ENCODE data around the gene LAMA1.

DNA sequence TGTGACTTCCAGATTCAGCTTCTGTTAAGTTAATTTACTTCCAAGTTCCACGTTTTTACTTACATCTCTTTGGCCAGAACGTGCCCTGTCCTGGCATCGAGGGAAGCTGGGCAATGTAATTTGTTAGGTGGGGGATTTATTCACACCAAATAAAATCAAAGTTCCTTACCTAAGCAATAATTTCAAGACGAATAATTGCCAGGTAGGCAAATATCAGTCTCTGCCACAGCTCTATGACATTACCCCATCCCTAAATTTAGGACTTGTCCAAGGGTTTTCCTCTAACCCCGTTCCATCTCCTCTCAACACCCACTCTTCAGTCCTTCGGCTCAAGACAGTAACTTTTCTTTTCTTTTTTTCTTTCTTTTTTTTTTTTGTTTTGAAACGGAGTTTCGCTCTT, 38.3 kb upstream of the LAMA1 start:
- TF ChIP-seq, protein P1, sequence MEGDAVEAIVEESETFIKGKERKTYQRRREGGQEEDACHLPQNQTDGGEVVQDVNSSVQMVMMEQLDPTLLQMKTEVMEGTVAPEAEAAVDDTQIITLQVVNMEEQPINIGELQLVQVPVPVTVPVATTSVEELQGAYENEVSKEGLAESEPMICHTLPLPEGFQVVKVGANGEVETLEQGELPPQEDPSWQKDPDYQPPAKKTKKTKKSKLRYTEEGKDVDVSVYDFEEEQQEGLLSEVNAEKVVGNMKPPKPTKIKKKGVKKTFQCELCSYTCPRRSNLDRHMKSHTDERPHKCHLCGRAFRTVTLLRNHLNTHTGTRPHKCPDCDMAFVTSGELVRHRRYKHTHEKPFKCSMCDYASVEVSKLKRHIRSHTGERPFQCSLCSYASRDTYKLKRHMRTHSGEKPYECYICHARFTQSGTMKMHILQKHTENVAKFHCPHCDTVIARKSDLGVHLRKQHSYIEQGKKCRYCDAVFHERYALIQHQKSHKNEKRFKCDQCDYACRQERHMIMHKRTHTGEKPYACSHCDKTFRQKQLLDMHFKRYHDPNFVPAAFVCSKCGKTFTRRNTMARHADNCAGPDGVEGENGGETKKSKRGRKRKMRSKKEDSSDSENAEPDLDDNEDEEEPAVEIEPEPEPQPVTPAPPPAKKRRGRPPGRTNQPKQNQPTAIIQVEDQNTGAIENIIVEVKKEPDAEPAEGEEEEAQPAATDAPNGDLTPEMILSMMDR (IDR thresholded peaks at IDR 0.05), result no peak
- no peak for TF ChIP-seq POLR2AphosphoS5 (IDR thresholded peaks at IDR 0.05)
